NCI-H1436 (cell line): Measurements from ENCODE around the gene PGS1.

ENCODE experiments used
- DNase-seq: peaks from one replicate; lab custom pipeline; 2025; lab: John Stamatoyannopoulos, UW

PGS1 gene

GRCh38 chr17:78427140-78427539, 48.7 kb downstream of the PGS1 start:
- DNase-seq, result no peak

DNA sequence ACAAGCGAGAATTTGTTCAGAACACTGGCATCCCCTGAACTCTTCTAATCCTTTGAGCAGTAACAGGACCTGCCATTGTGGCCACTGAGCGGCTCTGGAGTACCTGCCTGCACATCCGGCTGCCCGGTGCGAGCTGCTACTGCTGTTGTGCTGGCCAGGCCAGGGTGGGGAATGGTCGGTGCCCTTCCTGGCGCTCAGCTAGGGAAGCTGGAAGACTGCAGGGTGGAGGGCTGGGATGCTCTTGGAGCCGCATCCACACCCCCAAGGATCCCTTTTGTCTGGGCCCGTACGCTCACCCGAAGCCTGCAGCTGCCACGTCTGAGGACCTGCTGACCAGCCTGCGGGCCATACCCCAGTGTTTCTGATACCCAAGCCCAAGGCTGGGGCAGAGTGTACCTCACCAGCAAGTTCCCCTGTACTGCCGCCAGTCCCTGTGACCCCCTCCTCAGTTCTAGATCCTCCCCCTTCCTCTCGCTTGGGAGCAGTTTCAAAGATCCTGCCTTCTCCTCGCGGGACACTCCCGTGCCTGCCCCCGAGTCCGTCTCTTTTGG, 49.7 kb downstream of the PGS1 start:
- no peak for DNase-seq

DNA sequence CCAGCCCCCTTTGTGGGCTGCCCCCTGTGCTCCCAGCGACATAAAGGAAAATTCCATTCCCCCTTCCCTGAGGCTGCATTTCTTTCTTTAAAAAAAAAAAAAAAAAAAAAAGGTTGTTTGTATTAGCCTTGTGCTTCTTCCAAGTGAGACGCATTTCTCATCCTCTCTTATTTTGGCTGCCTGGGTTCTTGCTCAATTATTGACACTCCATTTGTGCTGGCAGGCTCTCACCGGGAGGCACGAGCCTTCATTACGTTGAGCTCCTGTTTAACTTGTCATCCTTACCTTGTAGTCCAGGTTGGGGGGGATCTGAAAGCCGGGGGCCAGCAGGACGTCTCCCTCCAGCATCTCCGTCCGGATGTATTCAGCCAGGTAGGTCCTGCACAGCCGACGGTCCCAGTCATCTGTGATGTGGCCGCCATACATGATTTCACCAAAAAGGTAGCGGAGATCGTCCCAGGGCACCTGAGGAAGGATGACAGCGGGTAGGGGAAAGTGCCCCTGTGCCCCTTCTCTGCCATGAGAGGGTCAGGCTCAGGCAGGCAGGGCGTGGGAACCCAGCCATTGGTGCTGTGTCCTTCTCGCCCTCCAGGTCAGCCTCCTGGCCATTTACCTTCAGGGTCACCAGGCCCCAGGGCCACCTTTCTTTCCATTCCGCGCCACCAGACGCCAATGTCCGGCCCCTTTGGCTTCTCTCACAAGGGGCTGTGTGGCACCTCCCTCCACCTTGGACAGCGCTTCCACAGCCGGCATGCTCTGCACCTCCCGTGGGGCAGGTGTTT, 50.6 kb downstream of the PGS1 start:
- no peak for DNase-seq

GRCh38 chr17:78429618-78429995, 51.2 kb downstream of the PGS1 start:
- no peak for DNase-seq

DNA sequence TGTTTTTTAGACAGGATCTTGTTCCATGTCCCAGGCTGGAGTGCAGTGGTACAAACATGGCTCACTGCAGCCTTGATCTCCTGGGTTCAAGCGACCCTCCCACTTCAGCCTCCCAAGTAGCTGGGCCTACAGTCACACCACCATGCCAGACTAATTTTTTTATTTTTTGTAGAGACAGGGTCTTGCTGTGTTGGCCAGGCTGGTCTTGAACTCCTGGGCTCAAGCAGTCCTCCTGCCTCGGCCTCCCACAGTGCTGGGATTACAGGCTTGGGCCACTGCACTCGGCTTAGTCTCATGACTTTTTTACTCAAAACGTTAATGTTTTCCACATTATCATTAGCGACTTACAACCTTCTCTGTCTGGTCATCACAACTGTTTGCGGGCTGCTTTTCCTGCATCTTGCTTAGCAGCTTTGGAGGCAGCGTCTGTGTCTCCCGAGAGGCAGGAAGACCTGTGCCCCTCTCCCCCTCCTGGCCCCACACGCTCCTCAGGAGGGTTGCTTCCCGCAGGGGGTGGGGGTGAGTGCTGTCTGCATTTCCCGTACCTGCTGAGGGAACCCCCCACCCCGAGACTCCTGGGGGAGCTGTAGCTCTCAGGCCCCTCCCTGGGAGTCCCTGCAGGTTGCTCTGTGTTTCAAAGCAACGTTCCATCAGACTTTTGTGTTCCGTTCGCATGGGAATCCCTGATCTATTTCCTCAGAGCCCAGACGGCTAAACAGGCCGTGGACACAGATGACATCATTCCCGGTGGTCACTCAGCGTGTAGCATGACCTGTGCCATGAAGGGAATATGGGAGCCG, 52.6 kb downstream of the PGS1 start:
- DNase-seq, result no peak

GRCh38 chr17:78431692-78431958, 53.2 kb downstream of the PGS1 start:
- no peak for DNase-seq

GRCh38 chr17:78432226-78433012, 54.0 kb downstream of the PGS1 start:
- no peak for DNase-seq

DNA sequence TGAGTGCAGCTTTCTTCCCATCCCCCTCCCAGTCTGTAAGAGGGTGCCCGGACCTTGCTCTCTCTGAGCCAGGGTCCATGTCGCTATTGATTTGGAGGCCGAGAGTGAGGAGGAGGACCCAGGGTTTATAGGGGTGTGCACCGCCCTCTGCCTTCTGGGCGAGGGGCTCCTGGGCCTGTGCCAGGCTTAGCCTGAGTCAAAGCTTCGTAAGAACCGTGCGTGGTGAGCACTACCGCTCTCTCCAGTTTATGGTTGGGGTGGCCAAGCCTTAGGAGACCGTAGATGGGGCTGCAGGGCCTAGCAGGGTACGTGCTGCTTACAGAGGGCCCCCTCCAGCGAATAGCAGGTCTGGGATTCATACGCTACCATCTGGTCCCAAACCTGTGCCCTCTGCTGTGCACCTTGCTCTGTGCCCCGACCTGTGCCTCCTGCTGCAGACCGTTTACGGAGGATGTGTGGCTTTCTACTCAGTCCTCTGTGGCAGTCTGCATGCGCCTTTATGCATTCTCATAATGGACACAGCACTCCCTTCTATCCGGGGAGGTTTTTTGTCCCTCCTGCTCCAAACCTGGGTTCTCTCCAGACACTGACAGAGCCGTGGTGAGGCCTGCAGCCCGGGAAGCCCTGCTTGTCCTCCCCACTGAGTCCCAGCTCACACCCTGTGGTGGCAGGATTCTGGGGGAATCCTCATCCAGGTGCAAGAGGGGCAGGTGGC, 54.7 kb downstream of the PGS1 start:
- no peak for DNase-seq

- DNase-seq, result no peak
These were observed 55.4 kb downstream of the PGS1 start for GRCh38 chr17:78433780-78434335.

DNA sequence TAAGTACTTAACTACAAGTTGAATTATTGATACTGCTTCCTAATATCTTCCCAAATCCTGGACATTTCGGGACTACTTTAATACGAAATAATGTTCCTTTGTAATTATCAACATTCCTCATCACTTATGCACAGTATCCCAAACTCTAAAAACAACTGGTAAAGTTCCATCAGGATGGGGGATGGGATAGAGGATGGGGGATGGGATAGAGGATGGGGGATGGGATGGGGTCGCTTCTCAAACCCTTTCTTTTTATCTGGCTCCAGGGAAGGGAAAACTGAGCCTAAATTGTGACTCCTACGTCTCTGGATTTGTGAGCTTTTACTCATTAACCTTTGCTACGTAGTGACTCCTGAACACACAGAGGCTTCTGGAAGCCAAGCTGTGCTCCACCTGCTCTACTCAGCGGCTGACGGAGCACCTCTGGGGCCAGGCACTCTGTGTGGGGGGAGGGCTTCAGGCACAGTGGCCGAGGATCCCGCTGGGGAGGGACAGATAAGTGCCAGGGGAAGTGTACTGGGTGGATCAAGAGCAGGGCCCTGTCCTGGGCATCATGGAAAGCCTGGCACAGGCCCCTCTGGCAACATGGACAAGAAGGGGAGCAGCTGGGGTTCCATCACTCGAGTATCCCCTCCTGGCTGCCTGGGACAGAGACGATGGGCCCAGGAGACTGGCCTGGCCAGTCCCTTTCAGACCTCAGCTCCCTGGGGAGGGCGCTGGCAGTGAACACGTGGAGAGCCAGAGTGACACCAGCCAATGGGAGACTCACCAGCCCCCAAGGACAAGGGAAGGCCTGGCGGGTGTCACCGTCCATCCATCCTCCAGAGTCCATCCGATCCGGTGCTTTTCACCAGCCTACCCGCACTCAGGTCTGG, 56.2 kb downstream of the PGS1 start:
- no peak for DNase-seq

DNA sequence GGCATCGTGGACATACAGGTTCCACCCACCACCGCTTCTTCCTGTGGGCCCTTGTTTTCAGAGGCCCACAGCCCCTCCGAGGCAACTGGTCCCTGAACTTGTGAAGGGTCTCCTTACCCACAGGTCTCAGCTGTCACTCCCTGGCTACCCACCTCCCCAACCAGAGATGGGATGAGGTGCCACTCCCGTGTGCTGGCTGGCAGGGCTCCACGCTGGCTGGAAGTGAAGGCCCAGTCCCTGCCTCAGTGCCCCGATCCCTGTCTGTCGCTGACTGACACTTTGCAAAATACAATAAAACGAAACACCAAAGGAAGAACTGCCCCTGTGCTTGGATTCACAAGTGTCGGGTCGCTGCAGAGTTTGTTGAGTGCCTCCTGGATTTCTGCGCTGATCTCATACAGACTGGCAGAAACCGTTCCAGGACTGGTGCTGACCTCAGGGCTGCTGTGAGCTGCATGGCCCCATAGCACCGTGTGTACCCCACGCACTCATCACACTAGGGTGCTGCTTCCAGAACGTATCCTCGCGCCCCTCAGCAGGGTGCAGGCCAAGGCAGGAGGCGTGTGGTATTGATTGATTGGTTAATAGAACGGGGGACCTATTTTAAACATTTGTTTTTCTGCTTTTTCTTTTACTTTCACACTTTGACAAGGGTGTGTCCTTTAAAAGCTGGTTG, 57.0 kb downstream of the PGS1 start:
- no peak for DNase-seq

- DNase-seq, result no peak
These were observed 59.2 kb downstream of the PGS1 start for GRCh38 chr17:78437508-78438169.

GRCh38 chr17:78438271-78438691, 59.8 kb downstream of the PGS1 start:
- DNase-seq, result no peak

DNA sequence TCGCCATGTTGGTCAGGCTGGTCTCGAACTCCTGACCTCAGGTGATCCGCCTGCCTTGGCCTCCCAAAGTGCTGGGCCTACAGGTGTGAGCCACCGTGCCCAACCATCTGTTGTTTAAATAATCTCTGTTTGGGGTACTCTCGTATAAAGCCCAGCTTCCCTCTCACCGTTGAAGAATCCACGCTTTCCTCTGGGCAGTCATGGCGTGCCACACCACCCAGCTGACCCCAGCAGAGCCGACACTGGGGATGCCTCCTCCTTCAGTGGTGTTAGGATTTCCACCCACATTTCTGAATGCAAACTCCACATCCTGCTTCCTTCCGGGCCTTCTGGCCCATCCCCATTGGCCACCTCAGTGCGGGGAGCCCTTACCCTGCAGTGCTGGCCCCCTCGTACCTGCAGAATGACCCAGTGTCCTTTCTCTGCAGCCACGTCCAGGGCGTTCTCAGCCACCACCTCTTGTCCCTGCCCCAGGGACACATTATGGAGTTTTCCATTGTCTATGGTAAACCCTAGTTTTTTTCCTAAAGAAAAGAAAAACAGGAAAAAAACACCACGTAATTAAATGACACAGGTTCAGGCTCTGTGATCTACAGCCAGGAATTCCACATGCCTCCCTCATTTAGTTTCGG, 60.4 kb downstream of the PGS1 start:
- DNase-seq, result no peak

DNA sequence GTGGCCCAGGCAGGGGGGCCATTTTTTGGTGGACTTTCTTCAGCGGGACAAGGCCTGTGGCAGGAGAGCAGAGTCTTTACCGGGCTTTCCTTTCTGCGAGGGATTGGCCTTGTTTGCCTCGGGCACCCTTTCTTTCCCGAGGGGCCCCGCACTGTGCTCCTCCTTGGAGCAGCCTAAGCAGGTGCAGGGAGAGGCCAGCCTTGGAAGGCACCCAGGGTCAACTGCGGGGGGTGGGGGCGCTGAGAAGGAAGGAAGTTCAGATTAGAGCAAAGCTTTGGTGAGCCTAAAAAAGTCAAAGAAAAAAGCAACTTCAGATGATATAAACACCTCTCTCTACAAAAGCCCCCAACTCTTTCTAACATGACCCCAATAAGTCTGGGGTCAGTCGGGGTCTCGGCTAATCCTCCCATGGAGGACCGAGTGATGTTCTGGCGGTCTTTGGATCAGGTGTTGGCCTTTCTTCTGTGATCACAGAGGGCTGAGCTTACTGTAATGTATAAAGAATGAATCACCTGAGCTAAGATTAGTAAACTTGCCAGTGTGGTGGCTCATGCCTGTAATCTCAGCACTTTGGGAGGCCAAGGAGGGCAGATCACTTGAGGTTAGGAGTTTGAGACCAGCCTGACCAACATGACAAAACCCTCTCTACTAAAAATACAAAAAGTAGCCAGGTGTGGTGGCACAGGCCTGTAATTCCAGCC, 63.0 kb downstream of the PGS1 start:
- no peak for DNase-seq

DNA sequence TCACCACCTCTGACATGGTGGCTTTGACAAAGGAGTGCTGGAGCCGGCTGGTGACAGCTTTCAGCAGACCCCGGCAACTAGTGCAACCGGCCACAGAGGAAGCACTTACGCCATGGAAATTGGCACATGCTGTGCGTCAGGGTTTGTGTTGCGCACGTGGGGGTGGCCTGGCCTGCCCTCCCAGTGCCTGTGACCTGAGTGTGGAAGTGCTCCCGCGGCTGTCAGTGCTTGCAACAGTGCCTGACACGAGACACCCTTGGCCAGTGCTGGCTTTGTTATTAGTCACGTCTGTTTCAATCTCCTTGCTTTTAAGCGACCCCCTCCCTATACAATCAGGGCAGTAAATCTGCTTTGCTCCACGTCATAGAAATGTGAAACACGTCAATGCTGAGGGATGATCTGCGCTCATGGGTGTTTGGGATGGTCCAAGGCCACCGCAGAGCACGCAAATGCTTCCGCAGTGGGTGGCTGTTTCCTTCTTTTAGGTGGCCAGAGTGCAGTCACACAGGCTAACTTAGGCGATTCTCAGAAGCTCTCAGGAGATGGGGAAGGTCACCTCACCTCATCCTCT, 64.3 kb downstream of the PGS1 start:
- no peak for DNase-seq

- no peak for DNase-seq
These were observed 65.9 kb downstream of the PGS1 start for GRCh38 chr17:78444392-78444791.

- DNase-seq, result no peak
These were observed 68.4 kb downstream of the PGS1 start for GRCh38 chr17:78446833-78447232.
